Measurements from ENCODE around the gene NISCH.

Gene NISCH

DNA sequence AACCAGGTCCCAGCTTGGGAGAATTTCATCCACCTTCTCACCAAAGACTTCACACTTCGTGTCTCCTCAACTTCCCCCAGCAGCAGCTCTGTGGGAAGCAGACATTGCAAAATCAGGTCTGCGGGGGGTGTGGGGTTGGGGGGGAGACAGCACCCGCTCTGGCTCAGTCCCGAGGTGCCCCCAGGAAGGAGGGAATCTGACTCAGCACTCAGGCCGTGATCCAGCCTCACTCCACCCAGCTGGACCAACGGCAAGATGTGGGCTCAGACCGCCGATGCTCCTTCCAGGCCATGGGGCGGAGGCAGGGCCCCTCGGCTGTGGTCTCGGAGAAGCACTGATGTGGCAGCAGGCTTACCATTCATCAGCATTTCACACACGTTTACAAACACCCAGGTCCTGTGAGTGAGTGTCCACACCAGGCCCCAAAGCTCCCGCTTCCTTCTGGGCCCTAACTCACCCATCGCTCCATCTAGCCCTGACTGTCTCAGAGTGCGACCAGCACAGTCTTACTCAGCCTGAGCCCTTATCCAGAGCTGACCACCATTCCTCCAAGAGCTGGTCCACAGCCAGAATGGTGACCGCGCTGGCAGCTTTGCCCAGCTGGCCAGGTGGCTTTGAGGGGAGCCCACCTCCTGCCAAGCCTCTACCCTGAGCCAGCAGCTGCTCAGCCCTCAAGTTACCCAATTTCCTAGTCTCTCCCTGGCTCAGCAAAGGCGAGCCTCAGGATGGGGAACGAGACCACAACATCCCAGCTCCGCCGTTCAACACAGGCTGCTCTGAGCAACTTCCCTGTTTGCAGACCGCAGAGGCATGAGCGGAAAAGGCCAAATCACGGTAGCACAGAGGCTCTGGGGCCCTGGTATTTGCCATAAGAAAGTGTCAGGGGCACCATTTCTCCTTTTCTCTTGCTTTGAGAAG, 43.0 kb downstream of the NISCH start:
- Histone ChIP-seq H3K36me3 (ENCODE audit: insufficient read depth, low read length) (no peaks in the 10 kb centered on the region; the same call in 1 of the 2 replicates), H3F3A (ENCODE audit: low read depth) (no peaks in the 10 kb centered on the region), H3K9me3 (ENCODE audit: insufficient read depth, low read depth, low read length) (no peaks in the 10 kb centered on the region), H3K9me2 (replicated peaks; ENCODE audit: low read depth, low read length) (no peaks in the 10 kb centered on the region), H3K4me2 (ENCODE audit: low read depth, low read length, poor library complexity, severe bottlenecking) (no peak overlapping the region), H2AFZ (ENCODE audit: low read length) (no peak overlapping the region), H3K9ac (ENCODE audit: low read depth, low read length, poor library complexity, severe bottlenecking) (no peak overlapping the region), H3K27me3 (ENCODE audit: insufficient read depth, low read length, poor library complexity, severe bottlenecking) (no peaks in the 10 kb centered on the region), H3K4me3 (ENCODE audit: low read length, poor library complexity, severe bottlenecking) (no peak overlapping the region), H3K79me2 (ENCODE audit: insufficient read depth, low read length) (no peaks in the 10 kb centered on the region), H3K4me1 (ENCODE audit: insufficient read depth, low read length, poor library complexity, severe bottlenecking) (no peaks in the 10 kb centered on the region), H4K20me1 (ENCODE audit: insufficient read depth, low read length, poor library complexity, severe bottlenecking) (no peaks in the 10 kb centered on the region)
- TF ChIP-seq, protein P1, sequence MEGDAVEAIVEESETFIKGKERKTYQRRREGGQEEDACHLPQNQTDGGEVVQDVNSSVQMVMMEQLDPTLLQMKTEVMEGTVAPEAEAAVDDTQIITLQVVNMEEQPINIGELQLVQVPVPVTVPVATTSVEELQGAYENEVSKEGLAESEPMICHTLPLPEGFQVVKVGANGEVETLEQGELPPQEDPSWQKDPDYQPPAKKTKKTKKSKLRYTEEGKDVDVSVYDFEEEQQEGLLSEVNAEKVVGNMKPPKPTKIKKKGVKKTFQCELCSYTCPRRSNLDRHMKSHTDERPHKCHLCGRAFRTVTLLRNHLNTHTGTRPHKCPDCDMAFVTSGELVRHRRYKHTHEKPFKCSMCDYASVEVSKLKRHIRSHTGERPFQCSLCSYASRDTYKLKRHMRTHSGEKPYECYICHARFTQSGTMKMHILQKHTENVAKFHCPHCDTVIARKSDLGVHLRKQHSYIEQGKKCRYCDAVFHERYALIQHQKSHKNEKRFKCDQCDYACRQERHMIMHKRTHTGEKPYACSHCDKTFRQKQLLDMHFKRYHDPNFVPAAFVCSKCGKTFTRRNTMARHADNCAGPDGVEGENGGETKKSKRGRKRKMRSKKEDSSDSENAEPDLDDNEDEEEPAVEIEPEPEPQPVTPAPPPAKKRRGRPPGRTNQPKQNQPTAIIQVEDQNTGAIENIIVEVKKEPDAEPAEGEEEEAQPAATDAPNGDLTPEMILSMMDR (conservative IDR thresholded peaks at IDR 0.05; ENCODE audit: low read length) = no peak
- TF ChIP-seq EZH2phosphoT487 (IDR thresholded peaks at IDR 0.05; ENCODE audit: borderline replicate concordance) = no peak

DNA sequence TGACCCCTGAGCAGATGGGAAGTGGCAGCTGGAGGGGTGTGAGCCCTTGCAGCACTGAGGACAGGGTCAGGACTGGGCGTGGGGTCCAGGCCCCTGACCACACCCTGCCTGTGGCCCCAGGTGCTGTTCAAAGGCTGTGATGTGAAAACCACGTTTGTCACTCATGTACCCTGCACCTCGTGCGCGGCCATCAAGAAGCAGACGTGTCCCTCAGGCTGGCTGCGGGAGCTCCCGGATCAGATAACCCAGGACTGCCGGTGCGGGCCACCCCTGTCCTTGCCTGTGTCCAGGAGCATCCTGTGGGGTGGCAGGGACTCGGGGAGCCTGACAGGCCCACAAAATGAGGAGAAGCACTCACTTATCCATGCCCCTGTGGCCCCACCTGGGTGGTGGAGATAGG, 45.6 kb downstream of the NISCH start:
- no peaks in the 10 kb centered on the region for H3K9me2 ChIP-seq (replicated peaks; ENCODE audit: low read depth, low read length)
- no peaks in the 10 kb centered on the region for H3K27me3 ChIP-seq (ENCODE audit: insufficient read depth, low read length, poor library complexity, severe bottlenecking)
- no peak overlapping the region for H3K4me2 ChIP-seq (ENCODE audit: low read depth, low read length, poor library complexity, severe bottlenecking)
- no peaks in the 10 kb centered on the region for H3K4me1 ChIP-seq (ENCODE audit: insufficient read depth, low read length, poor library complexity, severe bottlenecking)
- TF ChIP-seq, protein P1 (conservative IDR thresholded peaks at IDR 0.05; ENCODE audit: low read length) = no peak
- no peak for TF ChIP-seq EZH2phosphoT487 (IDR thresholded peaks at IDR 0.05; ENCODE audit: borderline replicate concordance)
- no peak overlapping the region for H3K9ac ChIP-seq (ENCODE audit: low read depth, low read length, poor library complexity, severe bottlenecking)
- no peaks in the 10 kb centered on the region for H3K79me2 ChIP-seq (ENCODE audit: insufficient read depth, low read length)
- no peak overlapping the region for H3K4me3 ChIP-seq (ENCODE audit: low read length, poor library complexity, severe bottlenecking)
- no peaks in the 10 kb centered on the region for H3K9me3 ChIP-seq (ENCODE audit: insufficient read depth, low read depth, low read length)
- no peak overlapping the region for H2AFZ ChIP-seq (ENCODE audit: low read length)
- H3F3A ChIP-seq (ENCODE audit: low read depth) = no peaks in the 10 kb centered on the region
- no peaks in the 10 kb centered on the region for H3K36me3 ChIP-seq (ENCODE audit: insufficient read depth, low read length)
- no peaks in the 10 kb centered on the region for H4K20me1 ChIP-seq (ENCODE audit: insufficient read depth, low read length, poor library complexity, severe bottlenecking)

DNA sequence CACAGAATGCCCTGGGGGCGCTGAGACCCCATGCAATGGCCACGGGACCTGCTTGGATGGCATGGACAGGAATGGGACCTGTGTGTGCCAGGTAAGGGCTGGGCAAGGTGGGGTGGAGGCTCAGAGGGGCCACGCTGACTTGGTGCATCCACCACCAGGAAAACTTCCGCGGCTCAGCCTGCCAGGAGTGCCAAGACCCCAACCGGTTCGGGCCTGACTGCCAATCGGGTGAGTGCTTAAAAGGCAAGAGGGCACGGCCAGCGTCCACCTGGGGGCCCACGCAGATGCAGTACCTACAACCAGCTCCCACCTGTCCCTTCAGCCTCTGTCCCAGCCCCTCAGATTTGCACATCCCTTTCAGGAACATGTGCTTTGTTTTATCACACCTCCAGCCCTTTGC, 46.6 kb downstream of the NISCH start:
- H3K36me3 ChIP-seq (ENCODE audit: insufficient read depth, low read length) = no peaks in the 10 kb centered on the region
- no peaks in the 10 kb centered on the region for H4K20me1 ChIP-seq (ENCODE audit: insufficient read depth, low read length, poor library complexity, severe bottlenecking)
- no peaks in the 10 kb centered on the region for H3K27me3 ChIP-seq (ENCODE audit: insufficient read depth, low read length, poor library complexity, severe bottlenecking)
- no peak overlapping the region for H3K4me2 ChIP-seq (ENCODE audit: low read depth, low read length, poor library complexity, severe bottlenecking)
- TF ChIP-seq, protein P1 (conservative IDR thresholded peaks at IDR 0.05; ENCODE audit: low read length) = no peak
- no peak for TF ChIP-seq EZH2phosphoT487 (IDR thresholded peaks at IDR 0.05; ENCODE audit: borderline replicate concordance)
- no peaks in the 10 kb centered on the region for H3F3A ChIP-seq (ENCODE audit: low read depth)
- no peak overlapping the region for H2AFZ ChIP-seq (ENCODE audit: low read length)
- H3K4me1 ChIP-seq (ENCODE audit: insufficient read depth, low read length, poor library complexity, severe bottlenecking) = no peaks in the 10 kb centered on the region
- H3K79me2 ChIP-seq (ENCODE audit: insufficient read depth, low read length) = no peaks in the 10 kb centered on the region
- no peaks in the 10 kb centered on the region for H3K9me3 ChIP-seq (ENCODE audit: insufficient read depth, low read depth, low read length)
- H3K4me3 ChIP-seq (ENCODE audit: low read length, poor library complexity, severe bottlenecking) = no peak overlapping the region
- H3K9me2 ChIP-seq (replicated peaks; ENCODE audit: low read depth, low read length) = no peaks in the 10 kb centered on the region
- H3K9ac ChIP-seq (ENCODE audit: low read depth, low read length, poor library complexity, severe bottlenecking) = no peak overlapping the region
